Esophagus squamous epithelium (tissue), 4 donors: Measurements from ENCODE around the gene EFCAB12.

Experiments used
- POLR2A ChIP-seq, 4 donors: fragments of 450-650 bp; IDR thresholded peaks; one replicate each; pipeline ENCODE4 v1.6.1; 2017; ENCODE audit warnings: antibody characterized with exemption in 4 of 4, mild to moderate bottlenecking in 4 of 4, moderate library complexity in 3 of 4
- TF ChIP-seq, protein P1 (sequence below), 6 experiments: fragments of 450-650 bp in 4 of 6; fragments of 200-600 bp in 2 of 6; sonication (generic) in 2 of 6; IDR thresholded peaks; one replicate each; pipeline ENCODE4 v1.5.1; 2016 to 2019; ENCODE audit warnings: antibody characterized with exemption in 6 of 6, mild to moderate bottlenecking in 4 of 6, moderate library complexity in 4 of 6

GRCh38 chr3:129475863-129476262 is 47.4 kb upstream of the EFCAB12 start:
- TF ChIP-seq, protein P1, sequence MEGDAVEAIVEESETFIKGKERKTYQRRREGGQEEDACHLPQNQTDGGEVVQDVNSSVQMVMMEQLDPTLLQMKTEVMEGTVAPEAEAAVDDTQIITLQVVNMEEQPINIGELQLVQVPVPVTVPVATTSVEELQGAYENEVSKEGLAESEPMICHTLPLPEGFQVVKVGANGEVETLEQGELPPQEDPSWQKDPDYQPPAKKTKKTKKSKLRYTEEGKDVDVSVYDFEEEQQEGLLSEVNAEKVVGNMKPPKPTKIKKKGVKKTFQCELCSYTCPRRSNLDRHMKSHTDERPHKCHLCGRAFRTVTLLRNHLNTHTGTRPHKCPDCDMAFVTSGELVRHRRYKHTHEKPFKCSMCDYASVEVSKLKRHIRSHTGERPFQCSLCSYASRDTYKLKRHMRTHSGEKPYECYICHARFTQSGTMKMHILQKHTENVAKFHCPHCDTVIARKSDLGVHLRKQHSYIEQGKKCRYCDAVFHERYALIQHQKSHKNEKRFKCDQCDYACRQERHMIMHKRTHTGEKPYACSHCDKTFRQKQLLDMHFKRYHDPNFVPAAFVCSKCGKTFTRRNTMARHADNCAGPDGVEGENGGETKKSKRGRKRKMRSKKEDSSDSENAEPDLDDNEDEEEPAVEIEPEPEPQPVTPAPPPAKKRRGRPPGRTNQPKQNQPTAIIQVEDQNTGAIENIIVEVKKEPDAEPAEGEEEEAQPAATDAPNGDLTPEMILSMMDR (IDR thresholded peaks at IDR 0.05), result no peak
- no peak for TF ChIP-seq POLR2A (IDR thresholded peaks at IDR 0.05)
